Measurements from ENCODE around the gene PDE8B.

The PDE8B gene

DNA sequence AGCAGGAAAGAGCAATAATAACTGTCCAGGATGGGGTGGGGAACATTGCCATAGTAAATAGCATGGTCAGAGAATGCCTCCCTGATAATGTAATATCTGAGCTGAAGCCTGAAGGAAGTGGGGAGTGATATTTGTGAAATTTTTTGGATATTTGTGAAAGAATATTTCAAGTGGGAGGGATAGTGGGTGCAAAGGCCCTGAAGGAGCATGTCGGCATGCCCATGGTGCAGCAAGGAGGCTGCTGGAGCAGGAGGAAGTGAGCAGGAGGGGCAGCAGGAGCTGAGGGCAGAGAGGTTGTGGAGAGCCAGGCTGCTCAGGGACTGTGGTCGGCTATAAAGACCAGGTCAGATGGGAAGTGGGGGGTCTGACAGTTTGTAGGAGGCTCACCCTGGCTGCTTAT, 21.1 kb upstream of the PDE8B start:
- no peak for DNase-seq

DNA sequence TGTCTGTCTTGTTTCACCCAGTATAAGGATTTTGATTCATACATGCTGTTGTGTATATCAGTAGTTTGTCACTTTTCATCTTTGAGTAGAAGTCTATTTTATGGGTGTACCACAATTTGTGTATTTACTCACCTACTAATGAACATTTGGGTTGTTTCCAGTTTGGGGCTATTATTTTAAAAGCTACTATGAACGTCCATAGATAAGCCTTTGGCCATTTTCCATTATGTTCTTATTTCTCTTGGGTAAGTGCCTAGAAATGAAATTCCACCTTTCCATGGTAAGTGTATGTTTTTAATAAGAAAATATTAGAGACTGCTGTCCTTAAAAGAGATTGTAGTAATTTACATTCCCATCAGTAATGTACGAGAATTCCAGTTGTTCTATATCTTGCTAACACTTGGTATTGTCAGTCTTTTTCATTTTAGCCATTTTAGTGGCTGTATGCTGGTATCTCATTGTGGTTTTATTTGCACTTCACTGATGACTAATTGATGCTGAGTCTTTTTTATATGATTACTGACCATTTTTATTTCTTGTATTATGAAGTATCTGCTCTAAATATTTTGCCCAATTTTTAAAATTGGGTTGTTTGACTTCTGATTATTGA, 17.9 kb upstream of the PDE8B start:
- DNase-seq: no peak

DNA sequence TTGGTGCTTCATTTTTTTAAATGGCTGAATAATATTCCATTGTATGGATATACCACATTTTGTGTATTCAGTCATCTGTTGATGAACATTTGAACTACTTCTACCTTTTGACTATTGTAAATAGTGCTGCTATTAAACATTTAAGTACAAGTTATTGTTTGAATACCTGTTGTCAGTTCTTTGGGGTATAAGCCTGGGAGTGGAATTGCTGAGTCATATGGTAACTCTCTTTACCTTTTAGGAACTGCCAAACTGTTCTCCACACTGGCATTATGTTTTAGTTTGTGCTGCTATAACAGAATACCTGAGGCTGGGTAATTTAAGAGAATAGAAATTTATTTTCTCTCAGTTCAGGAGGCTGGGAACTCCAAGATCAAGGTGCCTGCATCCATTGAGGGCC, 15.7 kb upstream of the PDE8B start:
- DNase-seq: no peak

DNA sequence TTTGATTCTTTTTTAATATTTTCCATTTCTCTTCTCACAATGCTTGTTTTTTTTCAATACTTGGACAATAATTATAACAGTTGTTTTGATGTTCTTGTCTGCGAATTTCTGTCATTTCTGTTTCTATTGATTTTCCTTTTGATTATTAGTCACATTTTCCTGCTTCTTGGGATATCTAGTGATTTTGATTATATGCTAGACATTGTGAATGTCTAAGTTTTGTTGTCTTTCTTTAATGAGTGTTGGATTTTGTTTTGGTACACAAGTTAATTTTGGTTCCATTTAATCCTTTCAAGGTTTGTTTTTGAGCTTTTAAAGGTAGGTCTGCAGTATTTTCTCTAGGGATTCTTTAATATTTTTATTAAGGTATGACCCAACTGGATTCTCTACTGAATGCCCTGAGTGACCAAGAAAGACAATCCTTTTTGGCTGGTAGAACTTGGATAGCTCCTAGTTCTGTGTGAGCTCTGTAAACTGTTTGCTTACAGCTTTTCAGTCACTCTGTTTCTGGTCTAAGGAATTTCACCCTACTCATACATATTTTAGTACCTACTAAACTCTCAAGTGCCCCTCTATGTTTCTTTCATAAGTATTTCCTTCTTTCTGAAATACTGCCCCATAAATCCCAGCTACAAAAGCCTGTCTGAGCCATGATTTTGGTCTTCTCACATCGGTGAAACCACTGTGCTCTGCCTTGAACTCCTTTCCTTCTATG, 12.5 kb upstream of the PDE8B start:
- DNase-seq: no peak

DNA sequence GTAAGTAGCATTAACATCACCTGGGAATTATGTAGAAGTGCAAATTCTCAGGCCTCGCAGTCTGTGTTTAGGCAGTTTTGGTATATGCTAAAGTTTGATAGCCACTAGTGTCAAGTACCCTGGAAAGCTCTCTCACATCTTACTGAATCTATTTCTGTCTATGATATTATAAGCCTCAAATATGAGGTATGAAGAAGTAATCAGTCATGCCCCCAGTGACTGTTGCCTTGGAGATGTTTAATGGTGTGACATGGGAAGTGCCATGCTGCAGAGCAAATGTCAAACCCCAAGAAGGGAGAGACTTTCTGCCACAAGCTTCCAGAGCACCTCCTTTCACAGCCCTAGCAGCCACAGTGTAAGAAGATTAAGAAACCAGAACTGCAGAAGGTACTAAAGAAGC, 9.8 kb upstream of the PDE8B start:
- DNase-seq: no peak

DNA sequence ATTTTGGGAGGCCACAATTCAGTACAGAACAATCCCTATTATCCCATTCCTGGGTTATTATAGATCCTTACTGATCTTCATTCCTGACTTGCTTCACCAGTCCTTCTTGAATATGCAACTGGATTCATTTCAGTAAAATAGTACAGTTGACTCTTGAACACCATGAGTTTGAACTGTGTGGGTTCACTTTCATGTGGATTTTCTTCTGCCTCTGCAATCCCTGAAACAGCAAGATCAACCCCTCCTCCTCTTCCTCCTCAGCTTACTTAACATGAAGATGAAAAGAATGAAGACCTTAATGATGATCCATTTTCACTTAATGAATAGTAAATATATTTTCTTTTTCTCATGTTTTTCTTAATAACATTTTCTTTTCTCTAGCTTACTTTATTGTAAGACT, 8.3 kb upstream of the PDE8B start:
- no peak for DNase-seq

DNA sequence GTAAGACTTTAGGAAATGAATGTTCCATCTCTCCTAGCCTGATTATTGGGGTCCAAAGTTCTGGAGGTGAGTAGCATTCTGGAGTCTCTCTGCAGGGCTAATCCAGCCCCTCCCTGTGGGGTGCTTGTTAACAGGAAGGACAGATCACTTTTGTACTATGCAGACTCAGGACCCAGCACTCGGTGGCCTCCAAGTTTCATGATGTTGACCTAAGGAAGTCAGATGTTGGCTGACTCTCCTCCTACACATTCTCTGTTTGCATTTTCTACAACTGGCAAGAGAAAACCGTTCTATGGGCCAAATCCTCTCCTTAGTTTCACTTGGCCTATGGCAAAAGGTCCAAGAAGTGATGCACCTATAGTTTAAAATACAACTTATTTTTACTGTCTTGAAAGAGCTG, 5.5 kb upstream of the PDE8B start:
- no peak for DNase-seq

DNA sequence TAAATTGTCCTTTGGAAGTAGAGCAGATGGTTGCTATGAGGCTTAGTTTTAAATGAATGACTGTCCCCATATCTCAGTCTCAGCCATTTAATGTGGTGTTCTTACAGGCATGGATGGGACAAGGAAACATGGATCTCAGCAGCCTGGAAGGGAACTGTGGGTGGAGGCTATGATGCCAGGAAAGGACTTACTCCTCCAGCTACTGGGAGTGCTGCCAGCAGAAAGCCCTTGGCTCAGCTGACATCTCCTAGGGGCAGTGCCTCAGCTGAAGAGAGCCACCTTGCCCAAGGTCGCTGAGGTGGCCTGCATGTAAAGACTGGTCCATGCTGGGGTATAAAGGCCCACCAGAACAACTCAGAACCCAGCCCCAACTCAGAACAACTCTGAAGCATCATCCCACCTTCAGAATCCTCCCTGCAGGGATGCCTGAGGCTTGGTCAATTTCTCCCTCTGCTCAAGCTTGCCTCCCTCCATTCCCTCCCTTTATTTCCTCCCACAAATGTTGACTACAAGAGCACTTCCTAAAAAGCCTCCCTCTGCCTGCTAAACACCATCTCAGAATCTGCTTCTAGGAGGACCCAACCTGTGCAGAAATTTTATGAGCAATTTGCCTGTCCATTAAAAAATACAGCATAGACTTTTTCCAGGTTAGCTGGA, 1.8 kb upstream of the PDE8B start:
- DNase-seq: no peak

DNA sequence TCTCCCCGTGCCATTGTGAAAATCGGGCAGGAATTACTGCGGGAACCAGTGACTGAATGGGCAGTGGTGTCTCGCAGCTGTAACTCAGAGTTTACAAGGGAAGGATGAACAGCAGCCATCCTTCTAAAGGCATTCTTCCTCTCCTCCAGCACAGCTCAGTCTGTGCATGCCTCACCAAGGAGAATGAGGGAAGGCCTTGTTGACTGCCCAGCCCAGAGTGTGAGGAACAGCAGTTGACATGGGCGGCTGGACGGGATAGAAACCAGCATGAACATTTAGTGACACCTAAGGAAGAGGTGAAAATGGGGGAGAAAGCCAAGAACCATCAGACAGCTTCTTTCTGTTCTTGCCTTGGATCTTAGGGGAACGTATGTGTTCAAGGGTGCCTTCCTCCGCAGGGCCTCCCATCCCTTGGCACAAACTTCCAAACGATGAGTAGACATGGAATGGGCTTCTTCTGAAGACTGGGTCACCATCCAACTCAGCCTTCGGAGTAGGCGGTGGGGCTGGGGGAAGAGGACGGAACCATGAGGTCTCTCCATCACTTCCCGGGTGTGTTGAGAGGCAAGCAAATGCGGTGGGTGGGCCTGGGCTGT, 887 bp upstream of the PDE8B start:
- no peak for DNase-seq

DNA sequence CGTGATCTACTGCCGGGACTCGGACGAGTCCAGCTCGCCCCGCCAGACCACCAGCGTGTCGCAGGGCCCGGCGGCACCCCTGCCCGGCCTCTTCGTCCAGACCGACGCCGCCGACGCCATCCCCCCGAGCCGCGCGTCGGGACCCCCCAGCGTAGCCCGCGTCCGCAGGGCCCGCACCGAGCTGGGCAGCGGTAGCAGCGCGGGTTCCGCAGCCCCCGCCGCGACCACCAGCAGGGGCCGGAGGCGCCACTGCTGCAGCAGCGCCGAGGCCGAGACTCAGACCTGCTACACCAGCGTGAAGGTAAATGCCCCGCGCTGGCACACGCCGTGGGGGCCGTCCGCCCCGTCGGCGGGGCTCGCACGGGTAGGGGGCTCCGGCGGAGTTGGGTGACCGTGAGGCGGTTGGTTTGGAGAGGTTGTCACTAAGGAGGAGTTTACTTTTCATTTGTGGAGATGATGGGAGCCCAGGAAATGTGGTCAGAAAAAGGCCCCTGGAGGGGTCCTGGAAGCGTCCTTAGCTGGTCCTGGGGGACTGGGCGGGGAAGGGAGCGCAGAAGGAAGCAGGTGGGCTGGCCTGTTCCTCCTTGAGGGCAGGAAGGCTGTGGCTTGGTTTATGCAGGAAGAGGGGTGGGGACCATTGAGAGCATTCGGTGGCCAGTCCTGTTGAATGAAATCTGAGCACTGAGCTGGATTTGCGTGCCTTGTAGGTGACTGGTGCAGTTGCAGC, 647 bp downstream of the PDE8B start:
- DNase-seq: no peak

DNA sequence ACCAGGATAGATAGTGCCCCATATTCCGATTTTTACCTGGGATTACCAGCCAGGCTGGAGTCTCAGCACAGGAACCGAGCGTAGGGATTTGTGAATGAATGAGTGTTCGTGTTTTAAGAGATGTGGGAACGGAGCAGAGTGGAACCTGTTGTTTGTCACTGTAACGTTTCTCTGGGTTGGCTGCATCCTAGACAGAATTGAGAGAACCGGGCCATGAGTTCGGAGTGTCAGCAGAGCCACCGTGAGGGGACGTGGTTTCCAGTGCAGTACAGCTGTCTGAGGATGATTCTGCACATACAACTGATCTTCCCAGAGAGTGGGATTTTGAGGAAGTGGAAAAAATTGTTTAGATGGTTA, 1.2 kb downstream of the PDE8B start:
- DNase-seq: no peak

DNA sequence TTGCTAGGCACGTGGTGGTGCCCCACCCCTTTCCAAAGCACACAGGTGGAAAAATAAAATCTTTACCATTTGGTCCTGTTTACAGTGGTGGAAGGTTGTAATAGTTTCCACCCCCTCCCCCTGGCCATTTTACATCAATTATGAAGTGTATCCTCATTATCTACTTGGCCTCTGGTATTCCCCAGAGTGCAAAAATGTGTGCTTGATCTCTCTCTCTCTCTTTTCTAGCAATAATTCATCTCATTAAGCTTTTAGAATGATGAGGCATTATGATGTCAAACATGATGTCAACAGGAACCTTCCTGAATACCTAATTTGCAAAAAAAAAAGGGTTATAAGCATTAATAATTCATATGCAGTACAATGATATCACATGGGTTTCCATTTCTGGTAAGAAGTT, 3.1 kb downstream of the PDE8B start:
- DNase-seq: no peak

DNA sequence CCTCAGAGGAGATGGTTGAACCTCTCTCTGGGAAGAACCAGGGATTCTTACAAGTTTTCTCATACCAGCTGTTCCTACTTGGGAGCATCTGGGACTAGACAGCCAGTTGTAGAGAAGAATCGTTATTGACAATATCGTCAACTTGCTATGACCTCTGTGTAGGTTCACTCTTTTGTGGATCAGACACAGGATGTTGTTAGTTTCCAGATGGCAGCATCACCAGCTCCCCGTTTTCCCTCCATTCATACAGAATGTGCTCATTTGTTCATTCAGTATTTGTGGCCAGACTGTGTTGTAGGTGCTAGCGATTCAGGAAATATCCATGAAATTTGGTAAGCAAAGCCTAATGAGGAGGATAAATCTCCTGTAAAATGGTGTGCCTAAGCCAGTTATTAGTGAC, 3.7 kb downstream of the PDE8B start:
- no peak for DNase-seq

DNA sequence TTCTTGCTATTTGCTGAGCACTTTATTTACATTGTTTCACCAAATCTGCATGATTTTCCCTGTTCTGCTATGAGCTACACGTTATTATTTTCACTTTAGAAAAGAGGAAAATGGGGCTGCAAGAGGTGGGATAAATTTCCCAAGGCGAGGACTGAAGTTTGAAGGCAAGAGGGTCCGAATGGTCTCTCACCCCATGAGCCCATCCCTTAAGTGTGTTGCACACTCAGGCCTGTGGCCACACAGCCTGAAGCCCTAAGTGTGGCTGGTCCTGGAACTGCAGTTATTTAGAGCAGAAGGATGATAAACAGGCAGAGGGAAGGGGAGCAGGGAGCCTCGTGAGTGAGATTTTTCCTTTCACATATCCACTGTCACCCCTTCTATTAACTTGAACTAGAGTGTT, 7.8 kb downstream of the PDE8B start:
- no peak for DNase-seq

DNA sequence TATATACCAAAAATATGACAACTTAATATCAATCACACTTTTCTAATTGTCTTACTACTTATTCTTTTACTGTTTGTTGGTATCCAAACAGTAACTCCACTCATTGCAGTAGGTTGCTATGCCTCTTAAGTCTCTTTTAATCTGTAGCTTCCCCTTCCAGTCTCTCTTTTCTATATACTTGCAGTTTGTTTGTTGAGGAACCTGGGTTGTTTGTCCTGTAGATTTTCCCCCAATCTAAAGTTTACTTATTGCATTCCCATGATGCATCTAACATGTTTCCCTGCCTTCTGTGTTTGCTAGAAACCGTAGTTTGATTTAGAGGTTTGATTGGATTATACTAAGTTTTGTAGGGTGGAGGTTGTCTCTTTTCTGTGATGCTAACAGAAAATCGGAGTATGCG, 10.6 kb downstream of the PDE8B start:
- DNase-seq: no peak

DNA sequence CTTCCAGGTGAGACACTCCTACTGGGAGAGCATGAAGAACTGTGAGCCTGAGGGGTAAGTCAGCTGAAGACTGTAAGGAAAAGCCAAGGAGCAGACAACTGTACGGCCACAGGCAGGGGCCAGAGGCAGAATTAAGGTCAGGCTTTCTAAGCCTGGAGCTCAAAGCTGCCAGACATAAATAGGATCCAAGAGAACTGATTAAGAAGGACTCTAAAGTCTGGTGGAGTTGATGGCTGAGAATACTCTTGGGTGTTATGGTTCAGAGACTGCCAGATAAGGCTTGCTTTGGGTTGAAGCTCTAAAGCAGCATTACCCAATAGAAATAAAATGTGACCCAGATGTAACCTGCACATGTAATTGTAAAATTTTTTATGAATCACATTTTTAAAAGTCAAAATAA, 12.2 kb downstream of the PDE8B start:
- DNase-seq: no peak

DNA sequence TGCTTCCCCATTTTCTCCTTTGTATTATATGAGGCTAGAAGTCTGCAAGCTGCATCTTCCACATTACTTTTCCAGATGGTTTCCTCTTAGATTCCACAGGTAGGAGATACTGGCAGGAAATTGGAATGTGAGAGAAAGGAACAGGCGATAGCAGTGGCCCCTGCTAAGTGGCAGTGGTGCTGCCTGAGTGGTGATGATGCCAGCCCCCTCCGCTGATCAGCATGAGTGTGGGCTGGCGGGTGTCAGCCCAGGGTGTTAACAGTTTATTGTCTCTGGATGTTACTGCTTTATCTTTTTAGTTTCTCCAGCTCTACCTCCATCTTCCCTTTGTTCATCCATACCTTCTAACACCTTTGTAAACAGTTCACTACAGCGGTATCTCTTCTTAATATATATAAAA, 13.2 kb downstream of the PDE8B start:
- DNase-seq: no peak

DNA sequence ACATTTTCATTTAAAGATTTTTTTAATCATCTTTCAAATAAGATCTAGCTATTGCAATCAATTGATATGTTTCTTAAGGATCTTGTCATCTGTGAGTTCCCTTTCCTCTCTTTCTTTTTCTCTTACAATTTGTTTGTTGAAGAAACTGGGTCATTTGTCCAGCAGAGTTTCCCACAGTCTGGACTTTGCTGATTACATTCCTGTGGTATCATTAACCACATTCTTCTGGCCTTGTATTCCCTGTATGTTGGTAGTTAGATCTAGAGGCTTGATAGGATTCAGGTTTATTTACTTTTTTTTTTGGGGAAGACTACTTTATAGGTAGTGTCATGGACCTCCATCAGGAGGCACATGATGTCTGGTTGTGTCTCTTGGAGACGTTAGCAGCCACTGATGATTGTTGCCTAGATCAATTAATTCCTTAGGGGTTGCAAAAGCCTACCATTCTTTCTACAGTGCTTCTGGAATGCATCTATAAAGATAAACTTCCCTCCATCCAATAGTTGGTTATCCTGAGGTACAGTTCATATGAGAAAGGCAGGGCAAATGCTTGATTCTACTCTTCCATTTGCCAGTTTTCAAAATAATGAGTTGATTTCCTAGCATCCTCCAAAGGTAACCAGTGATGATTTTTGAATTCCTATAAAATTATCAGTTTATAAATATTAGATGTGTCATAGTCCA, 14.3 kb downstream of the PDE8B start:
- DNase-seq: no peak

DNA sequence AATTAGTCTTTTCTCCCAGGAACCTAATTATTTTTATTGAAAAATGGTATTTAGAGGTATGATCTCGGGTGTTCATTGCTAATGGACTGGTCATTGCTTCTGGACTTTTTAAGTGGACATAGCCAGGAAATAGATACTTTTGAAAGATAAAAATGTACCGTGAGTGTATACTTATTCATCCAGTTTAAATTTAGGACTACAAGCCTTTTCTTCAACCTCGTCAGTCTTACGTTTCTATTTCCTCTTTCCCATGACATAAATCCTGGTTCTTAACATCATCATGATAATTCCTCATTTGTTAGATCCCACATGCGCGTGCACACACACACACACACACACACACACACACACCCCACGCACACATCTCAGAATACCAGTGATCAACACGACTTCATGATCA, 15.1 kb downstream of the PDE8B start:
- DNase-seq: no peak

DNA sequence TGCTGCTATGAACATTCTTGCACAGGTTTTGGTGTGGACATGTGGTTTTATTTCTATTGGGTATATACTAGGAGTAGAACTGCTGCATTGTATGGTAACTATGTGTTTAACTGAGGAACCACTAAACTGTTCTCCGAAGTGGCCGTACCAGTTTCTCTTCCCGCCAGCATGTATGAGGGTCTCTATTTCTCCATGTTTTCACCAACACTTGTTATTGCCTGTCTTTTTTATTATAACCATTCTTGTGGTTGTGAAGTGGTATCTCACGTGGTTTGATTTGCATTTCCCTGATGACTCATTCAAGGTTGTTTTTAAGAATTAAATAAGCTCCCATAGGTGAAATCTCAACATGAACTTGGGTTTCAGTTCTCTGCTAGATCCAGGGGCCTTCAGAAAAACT, 19.4 kb downstream of the PDE8B start:
- DNase-seq: no peak

DNA sequence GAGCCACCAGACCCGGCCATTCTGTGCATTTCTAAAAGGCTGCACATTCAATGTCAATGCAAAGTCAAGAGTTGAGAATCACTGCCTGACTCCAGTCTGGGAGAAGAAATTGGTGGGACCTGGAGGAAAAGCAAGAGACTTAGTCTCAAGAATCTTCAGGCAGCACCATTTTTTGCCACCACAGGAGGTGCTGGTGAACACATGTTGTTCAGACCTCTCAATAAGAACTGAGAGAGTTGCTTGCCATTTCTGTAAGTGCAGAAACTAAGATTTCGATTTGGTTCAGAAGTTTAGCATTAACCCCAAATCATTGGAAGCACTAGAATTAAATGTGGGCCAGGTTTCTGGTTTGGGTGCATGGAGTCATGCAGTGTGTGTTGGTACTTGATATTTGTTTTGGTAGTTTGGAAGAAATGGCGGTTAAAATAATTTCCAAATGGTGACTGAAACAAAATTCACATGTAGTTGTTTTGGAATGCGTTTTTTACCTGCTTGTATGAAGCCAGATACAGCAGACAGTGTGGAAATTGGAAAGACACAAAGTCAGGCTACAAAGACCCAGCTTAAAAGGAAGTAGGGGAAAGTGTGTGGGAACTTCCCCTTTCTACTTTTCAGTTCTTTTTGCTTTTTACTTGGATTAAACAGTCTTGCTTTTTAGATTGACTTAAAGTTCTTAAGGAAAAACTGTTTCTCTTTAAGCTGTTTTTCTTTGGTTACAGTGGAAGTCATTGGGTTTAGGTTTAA, 20.4 kb downstream of the PDE8B start:
- DNase-seq: no peak

DNA sequence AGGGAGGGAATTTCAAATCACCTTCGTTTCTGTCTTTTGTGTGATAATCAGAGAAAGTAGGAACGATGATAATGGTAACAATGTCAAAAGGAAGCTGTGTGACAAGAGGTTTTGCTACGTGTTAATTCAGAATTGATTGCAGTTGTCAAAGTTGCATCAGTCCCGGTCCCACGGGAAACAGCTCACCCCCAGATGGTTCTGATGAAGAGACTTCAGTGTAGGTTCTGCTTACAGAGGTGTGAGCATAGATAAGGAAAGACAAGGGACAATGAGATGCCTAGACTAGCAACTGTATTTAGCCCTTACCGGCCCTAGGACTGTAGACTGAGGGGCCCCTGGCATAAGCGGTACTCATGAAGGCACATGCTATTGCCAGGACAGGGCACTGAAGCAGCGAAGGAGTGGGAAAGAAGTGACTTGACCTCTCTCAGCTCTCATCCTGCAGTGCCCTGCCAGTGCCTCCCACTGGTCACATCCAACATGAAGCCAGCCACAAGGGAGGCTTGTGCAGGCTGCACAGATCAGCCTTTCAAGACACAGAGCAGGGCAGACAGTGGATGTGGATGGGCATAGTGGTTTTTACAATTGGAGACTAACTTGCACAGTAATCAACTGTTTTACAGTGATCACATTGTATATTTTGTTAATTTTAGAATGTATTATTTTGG, 21.1 kb downstream of the PDE8B start:
- no peak for DNase-seq
